ENCODE data around the gene DOCK6. TPM values are rescaled to one million over a fixed set of nuclear protein-coding genes. Genes with fewer than 3 reads are reported as not detected.
A peak's percentile ranks its signal among the peaks of the same experiment; 100 is the strongest.

Gene DOCK6
- total and polyA plus RNA-seq, 11 donors = 21.6 to 57.8 (median 38.5) TPM

- no peak overlapping the region for H3K27ac ChIP-seq
- H3K36me3 ChIP-seq = no peaks in the 10 kb centered on the region
- no peak overlapping the region for H3K4me3 ChIP-seq
- peaks cover 0 to 29% (median 12%) of the 10 kb centered on the region in 12 donors for H3K4me1 ChIP-seq
- no peak for TF ChIP-seq CTCF (IDR thresholded peaks at IDR 0.05)
- TF ChIP-seq POLR2A (IDR thresholded peaks at IDR 0.05) = no peak
- H3K9me3 ChIP-seq = no peaks in the 10 kb centered on the region
- peaks cover 0 to 13% (median 0%) of the 10 kb centered on the region in 9 donors for H3K27me3 ChIP-seq
- no peak for DNase-seq
- intact Hi-C loops (cut with DNase I) = loop anchor here in 2 of 10 donors (10.0 kb wide), 1 partner anchor 147 kb away; no protein-coding TSS in a partner anchor
- ATAC-seq = no peak
- WGBS, 4 donors = 64 to 74% (median 71%) methylated on average over 11 of the region's 11 CpGs
Observed at GRCh38 chr19:11281356-11282049, 19.2 kb upstream of the DOCK6 start.

GRCh38 chr19:11279505-11280236 lies 17.3 kb upstream of the DOCK6 start:
- Histone ChIP-seq H3K27me3 (peaks cover 0 to 23% (median 0%) of the 10 kb centered on the region in 9 donors), H3K4me3 (no peak overlapping the region), H3K4me1 (peaks cover 0 to 22% (median 12%) of the 10 kb centered on the region in 12 donors), H3K27ac (peak overlapping the region in 10 of 12 donors; percentile 7 to 66 (median 48)), H3K9me3 (no peaks in the 10 kb centered on the region), H3K36me3 (no peaks in the 10 kb centered on the region)
- DNase-seq (no peak), ATAC-seq (peak in 1 of 4 donors; percentile 13)
- 58 to 81% (median 70%) methylated on average over 5 of the region's 5 CpGs for WGBS, 4 donors
- no peak for TF ChIP-seq CTCF (IDR thresholded peaks at IDR 0.05)
- TF ChIP-seq POLR2A (IDR thresholded peaks at IDR 0.05) = no peak
- intact Hi-C loops (cut with DNase I) = loop anchor here in 3 of 10 donors (2.0 to 10.0 kb wide), 2 partner anchors 37 to 145 kb away; no protein-coding TSS in a partner anchor

DNA sequence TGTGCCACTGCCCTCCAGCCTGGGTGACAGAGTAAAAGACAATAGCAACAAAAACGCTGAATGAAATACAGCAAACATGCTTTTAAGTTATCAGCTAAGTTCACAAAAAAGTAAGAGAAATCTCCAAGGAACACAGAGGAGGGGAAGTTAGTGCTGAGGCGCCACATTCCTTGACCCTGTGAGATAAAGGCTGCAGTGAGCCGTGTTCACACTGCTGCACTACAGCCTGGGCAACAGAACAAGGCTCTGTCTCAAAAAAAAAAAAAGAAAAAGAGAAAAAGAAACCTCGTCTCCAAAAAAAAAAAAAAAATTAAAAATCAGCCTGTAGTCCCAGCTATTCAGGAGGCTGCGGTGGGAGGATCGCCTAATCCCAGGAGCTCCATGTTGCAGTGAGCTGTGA lies 16.3 kb upstream of the DOCK6 start:
- Histone ChIP-seq H3K36me3 (no peaks in the 10 kb centered on the region), H3K27ac (peak overlapping the region in 6 of 12 donors; percentile 7 to 66 (median 48)), H3K4me3 (no peak overlapping the region), H3K27me3 (peaks cover 0 to 23% (median 0%) of the 10 kb centered on the region in 9 donors), H3K9me3 (no peaks in the 10 kb centered on the region), H3K4me1 (peaks cover 0 to 18% (median 10%) of the 10 kb centered on the region in 12 donors)
- no peak for TF ChIP-seq POLR2A (IDR thresholded peaks at IDR 0.05)
- no peak for TF ChIP-seq CTCF (IDR thresholded peaks at IDR 0.05)
- peak in 3 of 4 donors; percentile 60 to 83 (median 64) for ATAC-seq
- DNase-seq = no peak
- intact Hi-C loops (cut with DNase I) = loop anchor here in 1 of 10 donors (2.0 kb wide), 1 partner anchor 36 kb away; no protein-coding TSS in a partner anchor
- whole genome bisulfite sequencing, 4 donors = 30 to 34% (median 31%) methylated on average over 6 of the region's 6 CpGs

GRCh38 chr19:11274533-11275086 lies 12.3 kb upstream of the DOCK6 start:
- ATAC-seq (no peak), DNase-seq (no peak)
- Histone ChIP-seq H3K4me3 (no peak overlapping the region), H3K9me3 (no peaks in the 10 kb centered on the region), H3K4me1 (peaks cover 0 to 28% (median 8%) of the 10 kb centered on the region in 12 donors), H3K27ac (peak overlapping the region in 2 of 12 donors; percentile 2 to 41), H3K27me3 (peaks cover 0 to 18% (median 0%) of the 10 kb centered on the region in 9 donors), H3K36me3 (no peaks in the 10 kb centered on the region)
- WGBS, 4 donors = 71 to 84% (median 73%) methylated on average over 4 of the region's 4 CpGs
- intact Hi-C loops (cut with DNase I) = no loop called here
- TF ChIP-seq CTCF (IDR thresholded peaks at IDR 0.05) = no peak
- TF ChIP-seq POLR2A (IDR thresholded peaks at IDR 0.05) = no peak
